Fibroblast of lung (primary cell): ENCODE results near the gene MPP2. TPM values are rescaled to one million over a fixed set of nuclear protein-coding genes. Genes with fewer than 3 reads are reported as not detected.
"Not testable (repeated sequence)": the region's sequence is repeated elsewhere in the genome, so short reads cannot be mapped to it uniquely, and the experiment has no call there.

ENCODE experiments used
- DNase-seq, 2 donors: peaks; one replicate each; pipeline versions ENCODE4 v3.0.0 to v3.0.0-alpha.2; 2010; ENCODE audit warnings: low read depth in 2 of 2
- H2AFZ ChIP-seq: 2 replicates; pipeline ENCODE4 v1.5.1; 2012; ENCODE audit warnings: low read length, control low read depth, inconsistent platforms
- H3K27ac ChIP-seq: 2 replicates; pipeline ENCODE4 v1.5.1; 2011; ENCODE audit warnings: low read length, control low read depth; ENCODE audit not compliant: insufficient read depth
- H3K27me3 ChIP-seq: 2 replicates; pipeline ENCODE4 v1.5.1; 2011; ENCODE audit warnings: mild to moderate bottlenecking, low read length; ENCODE audit not compliant: control insufficient read depth, insufficient read depth
- H3K36me3 ChIP-seq: 2 replicates; pipeline ENCODE4 v1.5.1; 2011; ENCODE audit warnings: low read length; ENCODE audit not compliant: control insufficient read depth, insufficient read depth
- H3K4me1 ChIP-seq: 2 replicates; pipeline ENCODE4 v1.5.1; 2011; ENCODE audit warnings: low read length; ENCODE audit not compliant: control insufficient read depth, insufficient read depth; ENCODE audit errors: extremely low read depth
- H3K4me2 ChIP-seq: 2 replicates; pipeline ENCODE4 v1.5.1; 2011; ENCODE audit warnings: low read length, control low read depth; ENCODE audit not compliant: insufficient read depth; ENCODE audit errors: extremely low read depth
- H3K4me3 ChIP-seq, 4 experiments: fragments of 200-600 bp in 1 of 4; sonication (generic) in 1 of 4; replicated peaks in 1 of 4; 2 replicates each; pipeline ENCODE4 v1.5.1; 2011 to 2016; ENCODE audit warnings: low read length in 4 of 4, low read depth in 3 of 4, mild to moderate bottlenecking in 3 of 4, control low read depth in 2 of 4, inconsistent platforms in 1 of 4, mixed read lengths in 1 of 4; ENCODE audit not compliant: insufficient read depth in 1 of 4; ENCODE audit errors: control extremely low read depth in 1 of 4
- H3K79me2 ChIP-seq: 2 replicates; pipeline ENCODE4 v1.5.1; 2012; ENCODE audit warnings: mild to moderate bottlenecking, low read length, inconsistent platforms; ENCODE audit not compliant: control insufficient read depth, insufficient read depth
- H3K9ac ChIP-seq: 2 replicates; pipeline ENCODE4 v1.5.1; 2011; ENCODE audit warnings: mild to moderate bottlenecking, low read length, control low read depth; ENCODE audit not compliant: insufficient read depth
- H3K9me3 ChIP-seq: 2 replicates; pipeline ENCODE4 v1.5.1; 2012; ENCODE audit warnings: low read depth, low read length; ENCODE audit not compliant: control insufficient read depth, insufficient read depth
- H4K20me1 ChIP-seq: 2 replicates; pipeline ENCODE4 v1.5.1; 2011; ENCODE audit warnings: low read length; ENCODE audit not compliant: control insufficient read depth, insufficient read depth; ENCODE audit errors: extremely low read depth
- EZH2 ChIP-seq: IDR thresholded peaks from 2 replicates; pipeline ENCODE4 v1.5.1; 2012; ENCODE audit warnings: low read length, control low read depth, mild to moderate bottlenecking; ENCODE audit errors: missing control alignments
- polyA plus RNA-seq, 2 donors: library from polyadenylated mRNA; depleted of rRNA in 1 of 2; stranded (reverse) in 1 of 2; unstranded in 1 of 2; fragments of >200 nt; gene quantifications; 2 replicates each; pipeline ENCODE4 v1.2.1, GENCODE V29; 2011 to 2012; ENCODE audit warnings: missing spikeins in 1 of 2
- total RNA-seq: library from RNA; depleted of rRNA; stranded (reverse); fragments of >200 nt; gene quantifications from 2 replicates; pipeline ENCODE4 v1.2.1, GENCODE V29; 2014
- TF ChIP-seq, protein P1 (sequence below), 2 donors: IDR thresholded peaks in 1 of 2; conservative IDR thresholded peaks in 1 of 2; 1 replicate in 1 of 2; 2 replicates in 1 of 2; pipeline ENCODE4 v1.5.1; 2011 to 2012; ENCODE audit warnings: low read length in 2 of 2, control low read depth in 1 of 2, inconsistent platforms in 1 of 2, low read depth in 1 of 2, mild to moderate bottlenecking in 1 of 2

The MPP2 gene
- total and polyA plus RNA-seq, 2 donors (not counting 1 experiment from before 2014, with no cell fraction given), result 1.2 to 2.1 TPM

GRCh38 chr17:43842975-43843325 is 64.4 kb downstream of the MPP2 start:
- no peaks in the 10 kb centered on the region for H3K9me3 ChIP-seq
- H3K27ac ChIP-seq, result no peak overlapping the region
- no peaks in the 10 kb centered on the region for H3K79me2 ChIP-seq
- H3K27me3 ChIP-seq, result peaks cover 3% of the 10 kb centered on the region
- no peak overlapping the region for H2AFZ ChIP-seq
- no peaks in the 10 kb centered on the region for H3K36me3 ChIP-seq
- DNase-seq, result no peak
- H3K4me2 ChIP-seq, result no peak overlapping the region
- H3K9ac ChIP-seq, result no peak overlapping the region
- no peaks in the 10 kb centered on the region for H3K4me1 ChIP-seq
- H4K20me1 ChIP-seq, result no peaks in the 10 kb centered on the region
- H3K4me3 ChIP-seq, result no peak overlapping the region
- no peak for TF ChIP-seq EZH2
- TF ChIP-seq, protein P1, sequence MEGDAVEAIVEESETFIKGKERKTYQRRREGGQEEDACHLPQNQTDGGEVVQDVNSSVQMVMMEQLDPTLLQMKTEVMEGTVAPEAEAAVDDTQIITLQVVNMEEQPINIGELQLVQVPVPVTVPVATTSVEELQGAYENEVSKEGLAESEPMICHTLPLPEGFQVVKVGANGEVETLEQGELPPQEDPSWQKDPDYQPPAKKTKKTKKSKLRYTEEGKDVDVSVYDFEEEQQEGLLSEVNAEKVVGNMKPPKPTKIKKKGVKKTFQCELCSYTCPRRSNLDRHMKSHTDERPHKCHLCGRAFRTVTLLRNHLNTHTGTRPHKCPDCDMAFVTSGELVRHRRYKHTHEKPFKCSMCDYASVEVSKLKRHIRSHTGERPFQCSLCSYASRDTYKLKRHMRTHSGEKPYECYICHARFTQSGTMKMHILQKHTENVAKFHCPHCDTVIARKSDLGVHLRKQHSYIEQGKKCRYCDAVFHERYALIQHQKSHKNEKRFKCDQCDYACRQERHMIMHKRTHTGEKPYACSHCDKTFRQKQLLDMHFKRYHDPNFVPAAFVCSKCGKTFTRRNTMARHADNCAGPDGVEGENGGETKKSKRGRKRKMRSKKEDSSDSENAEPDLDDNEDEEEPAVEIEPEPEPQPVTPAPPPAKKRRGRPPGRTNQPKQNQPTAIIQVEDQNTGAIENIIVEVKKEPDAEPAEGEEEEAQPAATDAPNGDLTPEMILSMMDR (conservative IDR thresholded peaks at IDR 0.05 in 1 of 2, IDR thresholded peaks at IDR 0.05 in 1 of 2; ENCODE audit: low read depth in 1 of 2, low read length in 2 of 2), result no peak

DNA sequence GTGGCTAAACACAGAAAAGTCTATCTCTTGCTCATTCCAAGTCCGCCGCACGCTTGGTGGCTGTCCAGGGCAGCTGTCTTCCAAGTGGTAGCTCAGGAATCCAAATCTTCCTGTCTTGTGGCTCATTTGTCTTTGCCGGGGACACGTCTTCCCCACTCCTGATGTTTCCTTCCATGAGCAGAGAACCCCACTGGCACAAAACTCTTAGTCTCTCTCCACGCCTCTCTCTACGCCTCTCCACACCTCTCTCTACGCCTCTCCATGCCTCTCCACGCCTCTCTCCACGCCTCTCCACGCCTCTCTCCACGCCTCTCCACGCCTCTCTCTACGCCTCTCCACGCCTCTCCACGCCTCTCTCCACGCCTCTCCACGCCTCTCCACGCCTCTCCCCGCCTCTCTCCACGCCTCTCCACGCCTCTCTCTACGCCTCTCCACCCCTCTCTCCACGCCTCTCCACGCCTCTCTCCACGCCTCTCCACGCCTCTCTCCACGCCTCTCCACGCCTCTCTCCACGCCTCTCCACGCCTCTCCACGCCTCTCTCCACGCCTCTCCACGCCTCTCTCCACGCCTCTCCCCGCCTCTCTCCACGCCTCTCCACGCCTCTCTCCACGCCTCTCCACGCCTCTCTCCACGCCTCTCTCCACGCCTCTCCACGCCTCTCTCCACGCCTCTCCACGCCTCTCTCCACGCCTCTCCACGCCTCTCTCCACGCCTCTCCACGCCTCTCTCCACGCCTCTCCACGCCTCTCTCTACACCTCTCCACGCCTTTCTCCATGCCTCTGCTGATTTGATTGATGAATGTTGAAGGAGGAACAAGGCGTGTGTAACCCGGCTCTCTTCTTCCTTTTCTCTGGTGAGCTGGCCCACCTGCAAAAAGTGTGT is 65.0 kb downstream of the MPP2 start:
- peak in 1 of 2 donors; percentile 27 for DNase-seq
- not testable (repeated sequence) for H3K4me1 ChIP-seq, H3K9ac ChIP-seq, H3K4me3 ChIP-seq, H4K20me1 ChIP-seq, H3K4me2 ChIP-seq, H3K9me3 ChIP-seq, H3K36me3 ChIP-seq, H3K79me2 ChIP-seq, H2AFZ ChIP-seq, H3K27ac ChIP-seq, H3K27me3 ChIP-seq

GRCh38 chr17:43841282-43841681 is 66.1 kb downstream of the MPP2 start:
- H3K79me2 ChIP-seq, result no peaks in the 10 kb centered on the region
- no peaks in the 10 kb centered on the region for H3K4me1 ChIP-seq
- H4K20me1 ChIP-seq, result no peaks in the 10 kb centered on the region
- no peaks in the 10 kb centered on the region for H3K9me3 ChIP-seq
- H3K4me3 ChIP-seq, result no peak overlapping the region
- H3K36me3 ChIP-seq, result no peaks in the 10 kb centered on the region
- DNase-seq, result no peak
- no peak for TF ChIP-seq EZH2
- TF ChIP-seq, protein P1 (conservative IDR thresholded peaks at IDR 0.05 in 1 of 2, IDR thresholded peaks at IDR 0.05 in 1 of 2; ENCODE audit: low read depth in 1 of 2, low read length in 2 of 2), result no peak
- H2AFZ ChIP-seq, result no peak overlapping the region
- H3K4me2 ChIP-seq, result no peak overlapping the region
- H3K27me3 ChIP-seq, result peaks cover 3% of the 10 kb centered on the region
- no peak overlapping the region for H3K27ac ChIP-seq
- no peak overlapping the region for H3K9ac ChIP-seq
